ENCODE measurements around the gene NXPH2. TPM values are rescaled to one million over a fixed set of nuclear protein-coding genes. Genes with fewer than 3 reads are reported as not detected.

NXPH2 gene
- total and polyA plus RNA-seq, 2 of the 13 experiments (the other 11 are each of a cell fraction or from before 2014, with no cell fraction given), result not detected

DNA sequence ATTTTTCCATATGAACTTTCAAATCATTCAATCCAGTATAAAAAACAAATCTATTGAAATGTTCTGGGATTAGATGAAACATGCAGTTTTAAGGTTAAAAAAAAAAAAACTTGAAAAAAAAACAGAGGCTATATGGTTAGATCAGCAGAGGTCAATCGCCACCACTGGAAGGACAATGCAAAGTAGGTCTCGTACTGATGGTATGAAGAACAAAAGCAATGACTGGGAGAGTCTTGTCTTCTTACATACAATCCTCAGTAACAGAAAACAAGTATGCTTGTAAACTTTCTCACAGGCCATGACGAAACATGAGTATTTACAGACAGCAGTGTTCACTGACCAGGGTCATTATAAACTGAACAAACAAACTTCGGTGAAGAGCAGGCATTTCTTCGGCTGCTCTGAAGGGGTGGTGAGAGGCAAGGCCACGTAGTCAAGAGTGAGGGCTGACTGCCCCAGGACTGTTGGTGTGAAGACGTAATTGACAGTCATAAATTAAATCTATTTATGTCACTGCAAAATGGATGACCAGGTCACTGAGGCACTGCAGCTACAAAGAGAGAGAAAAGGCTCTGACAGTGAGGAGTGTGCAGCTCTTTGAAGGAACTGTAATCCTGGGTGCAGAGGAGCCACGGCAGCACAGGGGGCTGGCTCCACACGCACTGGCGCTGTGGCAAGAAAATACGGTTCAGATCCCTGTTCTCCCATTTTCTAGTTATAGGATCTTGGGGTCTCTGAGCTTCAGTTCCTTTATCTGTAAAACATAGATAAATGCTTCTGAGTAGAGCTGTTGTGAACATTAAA lies 60.0 kb downstream of the NXPH2 start (continued):
- TF ChIP-seq LBX2 (CRISPR knock-in tag; IDR thresholded peaks at IDR 0.05; ENCODE audit: borderline replicate concordance) (no peak), ZNF34 (CRISPR knock-in tag; IDR thresholded peaks at IDR 0.05; ENCODE audit: borderline replicate concordance) (no peak), ZNF431 (CRISPR knock-in tag; IDR thresholded peaks at IDR 0.05; ENCODE audit: borderline replicate concordance, low read depth) (no peak), ZNF782 (CRISPR knock-in tag; IDR thresholded peaks at IDR 0.05; ENCODE audit: borderline replicate concordance) (no peak), SOX6 (IDR thresholded peaks at IDR 0.05) (no peak), SOX6 (CRISPR knock-in tag; IDR thresholded peaks at IDR 0.05) (peak; percentile 51), ZNF747 (CRISPR knock-in tag; IDR thresholded peaks at IDR 0.05; ENCODE audit: borderline replicate concordance) (no peak), RFXAP (CRISPR knock-in tag; IDR thresholded peaks at IDR 0.05; ENCODE audit: borderline replicate concordance) (no peak), ELF4 (CRISPR knock-in tag; IDR thresholded peaks at IDR 0.05; ENCODE audit: borderline replicate concordance) (no peak), ZNF674 (CRISPR knock-in tag; IDR thresholded peaks at IDR 0.05; ENCODE audit: low read depth) (no peak), ZKSCAN8 (CRISPR knock-in tag; IDR thresholded peaks at IDR 0.05; ENCODE audit: borderline replicate concordance) (no peak), TBX2 (CRISPR knock-in tag; IDR thresholded peaks at IDR 0.05; ENCODE audit: borderline replicate concordance) (no peak), THAP11 (CRISPR knock-in tag; IDR thresholded peaks at IDR 0.05) (no peak), ZNF33A (CRISPR knock-in tag; IDR thresholded peaks at IDR 0.05; ENCODE audit: borderline replicate concordance) (no peak), ZKSCAN5 (CRISPR knock-in tag; IDR thresholded peaks at IDR 0.05) (no peak), NR0B2 (CRISPR knock-in tag; IDR thresholded peaks at IDR 0.05) (no peak), ATF6 (CRISPR knock-in tag; conservative IDR thresholded peaks at IDR 0.05) (no peak), MAFK (conservative IDR thresholded peaks at IDR 0.05 in 1 of 2, IDR thresholded peaks at IDR 0.05 in 1 of 2; ENCODE audit: low read length in 2 of 2) (no peak), MIER3 (CRISPR knock-in tag; IDR thresholded peaks at IDR 0.05; ENCODE audit: borderline replicate concordance) (no peak), PRDM15 (CRISPR knock-in tag; IDR thresholded peaks at IDR 0.05) (no peak)
- TF ChIP-seq, protein P1, sequence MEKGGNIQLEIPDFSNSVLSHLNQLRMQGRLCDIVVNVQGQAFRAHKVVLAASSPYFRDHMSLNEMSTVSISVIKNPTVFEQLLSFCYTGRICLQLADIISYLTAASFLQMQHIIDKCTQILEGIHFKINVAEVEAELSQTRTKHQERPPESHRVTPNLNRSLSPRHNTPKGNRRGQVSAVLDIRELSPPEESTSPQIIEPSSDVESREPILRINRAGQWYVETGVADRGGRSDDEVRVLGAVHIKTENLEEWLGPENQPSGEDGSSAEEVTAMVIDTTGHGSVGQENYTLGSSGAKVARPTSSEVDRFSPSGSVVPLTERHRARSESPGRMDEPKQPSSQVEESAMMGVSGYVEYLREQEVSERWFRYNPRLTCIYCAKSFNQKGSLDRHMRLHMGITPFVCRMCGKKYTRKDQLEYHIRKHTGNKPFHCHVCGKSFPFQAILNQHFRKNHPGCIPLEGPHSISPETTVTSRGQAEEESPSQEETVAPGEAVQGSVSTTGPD (CRISPR knock-in tag; IDR thresholded peaks at IDR 0.05), result no peak

All from HepG2 (cell line).